Activated T-helper 2 cell treated with anti-CD3 and anti-CD28 coated beads, Interferon-gamma antibody, Interleukin-2, Interleukin-4, amounts not matched to agents 10 μg/mL and 5 μg/mL and 100 μg/mL, durations not matched to agents 14 hours and 24 hours and 36 hours (primary cell): ENCODE measurements around the gene UBXN4. TPM values are rescaled to one million over a fixed set of nuclear protein-coding genes. Genes with fewer than 3 reads are reported as not detected.
A peak's percentile ranks its signal among the peaks of the same experiment; 100 is the strongest.

ENCODE experiments used
- DNase-seq: peaks from one replicate; pipeline ENCODE4 v3.0.0; 2021; ENCODE audit warnings: low spot score
- H3K27ac Mint-ChIP-seq: one replicate; pipeline ENCODE4 v1.8.0; 2021; ENCODE audit warnings: mixed read lengths
- H3K27me3 Mint-ChIP-seq: one replicate; pipeline ENCODE4 v1.8.0; 2021; ENCODE audit warnings: low read depth, mixed read lengths
- H3K36me3 Mint-ChIP-seq: one replicate; pipeline ENCODE4 v1.8.0; 2021; ENCODE audit warnings: low read depth, mixed read lengths
- H3K4me1 Mint-ChIP-seq: one replicate; pipeline ENCODE4 v1.8.0; 2021; ENCODE audit warnings: low read depth, mixed read lengths
- H3K4me3 Mint-ChIP-seq: one replicate; pipeline ENCODE4 v1.8.0; 2021; ENCODE audit warnings: low read depth, mild to moderate bottlenecking, moderate library complexity, mixed read lengths
- H3K9me3 Mint-ChIP-seq: one replicate; pipeline ENCODE4 v1.8.0; 2021; ENCODE audit warnings: mixed read lengths
- intact Hi-C: fragments of 100-400 bp; cut with micrococcal nuclease; formaldehyde crosslinking; loops from one replicate; pipeline ENCODE4 v1.15.1; 2023
- total RNA-seq: library from RNA; stranded (reverse); gene quantifications from 2 replicates; pipeline ENCODE4 v1.2.3, GENCODE V29; 2022

UBXN4 gene
- total RNA-seq, 1 donor from 2014 or later = 118 TPM

DNA sequence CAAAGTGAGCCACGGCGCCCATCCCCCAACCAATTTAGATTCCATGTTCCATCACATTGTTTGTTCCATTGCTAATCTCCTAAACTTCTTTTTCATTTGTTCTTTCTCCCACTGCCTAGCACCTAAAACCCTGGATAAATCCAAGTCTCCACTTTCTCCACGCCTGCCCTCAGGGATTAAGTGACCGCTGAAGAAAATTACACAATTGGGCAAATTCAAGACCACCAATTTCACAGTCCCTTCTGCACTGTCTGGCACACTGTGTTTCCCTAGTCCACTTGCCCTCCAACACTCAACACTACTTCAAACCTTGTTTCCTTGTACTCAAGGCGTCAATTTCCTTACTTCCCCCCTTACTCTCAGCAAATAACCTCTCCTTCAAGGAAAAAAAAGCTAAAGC is 5.1 kb upstream of the UBXN4 start:
- H3K4me3 Mint-ChIP-seq = no peak overlapping the region
- no peaks in the 10 kb centered on the region for H3K27me3 Mint-ChIP-seq
- DNase-seq = no peak
- intact Hi-C loops = no loop called here
- no peaks in the 10 kb centered on the region for H3K36me3 Mint-ChIP-seq
- peaks cover 5% of the 10 kb centered on the region for H3K4me1 Mint-ChIP-seq
- H3K9me3 Mint-ChIP-seq = peaks cover 4% of the 10 kb centered on the region
- no peak overlapping the region for H3K27ac Mint-ChIP-seq

DNA sequence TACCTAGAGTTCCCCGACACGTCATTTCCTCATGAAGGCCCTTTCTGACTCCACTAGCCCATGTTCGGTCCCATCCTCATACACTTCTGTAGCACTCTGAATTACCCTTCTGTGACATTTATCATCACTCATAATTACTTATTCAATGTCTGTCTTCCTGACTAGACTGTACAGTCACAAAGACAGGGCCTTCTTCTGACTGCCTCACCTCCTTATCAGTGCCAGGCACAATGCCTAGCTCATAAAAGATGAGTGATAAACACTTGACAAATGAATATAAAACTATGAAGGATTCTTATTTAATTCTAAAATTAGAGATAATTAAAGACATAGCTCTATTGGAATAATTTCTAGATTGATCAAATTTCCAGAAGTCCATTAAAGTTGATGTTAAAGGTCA is 1.4 kb upstream of the UBXN4 start:
- intact Hi-C loops = loop anchor here (2.0 to 5.0 kb wide), 6 partner anchors 57 to 1623 kb away; partner anchors contain the start of genes CXCR4, MCM6 and RAB3GAP1
- Mint-ChIP-seq H3K4me3 (no peak overlapping the region), H3K27me3 (no peaks in the 10 kb centered on the region), H3K9me3 (peaks cover 4% of the 10 kb centered on the region), H3K27ac (no peak overlapping the region), H3K4me1 (peaks cover 22% of the 10 kb centered on the region), H3K36me3 (peaks cover 21% of the 10 kb centered on the region)
- DNase-seq = no peak

DNA sequence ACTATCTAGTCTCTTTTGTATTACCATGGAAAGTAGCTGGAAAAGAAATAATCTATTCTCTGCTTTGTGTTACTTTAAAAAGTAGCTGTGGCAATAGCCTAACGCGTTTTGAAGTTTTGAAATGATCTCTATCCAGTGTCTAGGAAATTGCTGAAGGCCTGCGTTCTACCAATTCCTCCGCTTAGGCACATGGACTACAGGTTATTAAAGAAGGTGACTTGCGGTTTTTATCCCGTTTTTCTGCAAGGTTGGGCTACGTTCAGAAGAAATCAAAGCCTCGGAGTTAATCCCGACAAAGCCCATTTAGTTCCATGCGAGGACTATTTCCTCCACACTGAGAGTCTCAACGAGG is 636 bp upstream of the UBXN4 start:
- H3K27ac Mint-ChIP-seq = no peak overlapping the region
- peaks cover 4% of the 10 kb centered on the region for H3K9me3 Mint-ChIP-seq
- no peak for DNase-seq
- H3K27me3 Mint-ChIP-seq = no peaks in the 10 kb centered on the region
- peaks cover 28% of the 10 kb centered on the region for H3K36me3 Mint-ChIP-seq
- intact Hi-C loops = loop anchor here (1.0 to 5.0 kb wide), 8 partner anchors 56 to 1624 kb away; partner anchors contain the start of genes CCNT2, CXCR4, MCM6 and RAB3GAP1
- H3K4me3 Mint-ChIP-seq = peak overlapping the region; percentile 98
- peaks cover 28% of the 10 kb centered on the region for H3K4me1 Mint-ChIP-seq

DNA sequence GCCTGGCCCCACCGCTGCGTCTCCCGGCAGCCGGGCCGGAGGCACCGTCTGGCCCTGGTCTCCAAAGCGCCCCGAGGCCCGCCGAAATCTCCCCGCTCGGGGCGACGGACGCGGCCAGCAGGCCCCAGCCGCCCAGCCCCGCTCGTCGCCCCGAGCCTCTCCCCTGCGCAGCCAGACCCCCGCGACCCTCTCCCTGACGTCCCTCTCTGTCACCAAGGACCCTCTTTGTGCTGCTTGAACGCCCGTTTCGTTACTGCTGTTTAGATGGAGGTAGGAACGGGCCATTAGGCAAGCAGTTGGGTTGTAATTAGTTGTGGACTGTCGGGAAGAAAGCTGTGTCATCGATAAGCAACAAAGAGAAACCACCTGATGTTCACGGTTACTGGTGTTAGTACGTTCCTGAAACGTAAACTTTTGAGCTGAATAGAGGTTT is 686 bp downstream of the UBXN4 start:
- peak; percentile 44 for DNase-seq
- Mint-ChIP-seq H3K4me1 (peaks cover 34% of the 10 kb centered on the region), H3K27ac (peak overlapping the region; percentile 100), H3K36me3 (peaks cover 38% of the 10 kb centered on the region), H3K27me3 (no peaks in the 10 kb centered on the region), H3K9me3 (peaks cover 4% of the 10 kb centered on the region), H3K4me3 (peak overlapping the region; percentile 98)
- intact Hi-C loops = loop anchor here (1.0 to 5.0 kb wide), 6 partner anchors 55 to 1625 kb away; partner anchors contain the start of genes CXCR4 and MCM6

GRCh38 chr2:135743860-135744259 is 2.2 kb downstream of the UBXN4 start:
- Mint-ChIP-seq H3K4me1 (peaks cover 34% of the 10 kb centered on the region), H3K4me3 (peak overlapping the region; percentile 73), H3K36me3 (peaks cover 45% of the 10 kb centered on the region), H3K27me3 (no peaks in the 10 kb centered on the region), H3K27ac (peak overlapping the region; percentile 31), H3K9me3 (peaks cover 4% of the 10 kb centered on the region)
- no peak for DNase-seq
- intact Hi-C loops = loop anchor here (2.0 to 5.0 kb wide), 6 partner anchors 53 to 1627 kb away; partner anchors contain the start of genes CXCR4 and MCM6

GRCh38 chr2:135744760-135745314 is 3.2 kb downstream of the UBXN4 start:
- no peak overlapping the region for H3K27ac Mint-ChIP-seq
- DNase-seq = no peak
- H3K9me3 Mint-ChIP-seq = peaks cover 4% of the 10 kb centered on the region
- peaks cover 38% of the 10 kb centered on the region for H3K4me1 Mint-ChIP-seq
- H3K36me3 Mint-ChIP-seq = peaks cover 55% of the 10 kb centered on the region
- H3K4me3 Mint-ChIP-seq = peak overlapping the region; percentile 9
- intact Hi-C loops = loop anchor here (2.0 to 5.0 kb wide), 6 partner anchors 52 to 1628 kb away; partner anchors contain the start of genes CXCR4 and MCM6
- no peaks in the 10 kb centered on the region for H3K27me3 Mint-ChIP-seq

DNA sequence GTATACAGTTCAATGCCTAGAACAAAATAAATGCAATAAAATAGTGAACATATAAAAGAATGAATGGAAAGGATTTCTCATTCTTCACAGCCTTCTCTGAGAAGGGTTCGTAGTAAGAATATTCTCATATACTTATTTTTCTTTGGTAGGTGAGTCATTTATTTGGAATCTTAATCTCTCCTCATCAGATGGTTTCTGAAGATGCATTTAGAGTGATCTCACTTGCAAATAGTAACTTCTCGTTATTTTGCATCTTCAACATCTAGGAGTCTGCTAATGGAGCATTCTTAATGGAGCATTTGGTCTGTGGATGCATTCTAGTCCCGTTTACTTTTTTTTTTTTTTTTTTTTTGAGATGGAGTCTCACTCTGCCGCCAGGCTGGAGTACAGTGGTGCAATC is 3.9 kb downstream of the UBXN4 start:
- intact Hi-C loops = loop anchor here (2.0 kb wide), 1 partner anchor 637 kb away; no protein-coding TSS in a partner anchor
- H3K4me3 Mint-ChIP-seq = no peak overlapping the region
- H3K36me3 Mint-ChIP-seq = peaks cover 59% of the 10 kb centered on the region
- no peak overlapping the region for H3K27ac Mint-ChIP-seq
- H3K4me1 Mint-ChIP-seq = peaks cover 38% of the 10 kb centered on the region
- H3K27me3 Mint-ChIP-seq = no peaks in the 10 kb centered on the region
- no peak for DNase-seq
- H3K9me3 Mint-ChIP-seq = peaks cover 4% of the 10 kb centered on the region

DNA sequence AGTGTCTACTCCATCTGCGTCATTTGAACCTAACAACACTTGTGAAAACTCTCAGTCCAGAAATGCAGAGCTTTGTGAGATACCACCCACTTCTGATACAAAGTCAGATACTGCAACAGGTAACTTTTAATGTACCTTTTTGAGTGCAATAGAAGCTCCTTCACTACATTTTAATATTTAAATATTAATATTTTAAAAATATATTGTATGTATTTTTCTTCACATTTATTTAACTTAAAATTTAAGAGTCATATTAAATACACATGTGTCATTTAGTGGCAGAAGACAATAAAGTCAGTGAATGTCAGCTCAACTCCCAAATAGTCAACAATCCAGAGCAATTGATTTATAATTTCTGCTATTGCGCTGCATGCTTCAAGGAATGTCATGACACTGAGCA is 13.9 kb downstream of the UBXN4 start:
- no peak for DNase-seq
- Mint-ChIP-seq H3K4me1 (peaks cover 4% of the 10 kb centered on the region), H3K27ac (no peak overlapping the region), H3K4me3 (no peak overlapping the region), H3K36me3 (peaks cover 84% of the 10 kb centered on the region), H3K27me3 (no peaks in the 10 kb centered on the region), H3K9me3 (peaks cover 20% of the 10 kb centered on the region)
- intact Hi-C loops = no loop called here

DNA sequence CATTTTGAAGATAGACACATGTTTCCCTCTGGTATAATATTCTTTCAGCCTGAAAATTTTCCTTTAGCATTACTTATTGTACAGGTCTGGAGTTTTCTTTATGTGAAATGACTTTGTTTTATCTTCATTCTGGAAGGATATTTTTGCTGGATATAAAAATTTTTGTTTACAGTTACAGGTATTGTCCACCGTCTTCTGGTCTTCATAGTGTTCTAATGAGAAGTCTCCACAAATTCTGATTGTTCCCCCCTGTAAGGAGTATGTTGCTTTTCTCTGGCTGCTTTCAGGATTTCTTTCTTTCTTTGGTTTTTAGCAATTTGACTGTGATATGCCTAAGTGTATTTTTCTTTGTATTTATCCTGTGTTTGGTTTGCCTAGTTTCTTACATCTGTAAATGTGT is 15.0 kb downstream of the UBXN4 start:
- peaks cover 85% of the 10 kb centered on the region for H3K36me3 Mint-ChIP-seq
- H3K4me3 Mint-ChIP-seq = no peak overlapping the region
- no peaks in the 10 kb centered on the region for H3K27me3 Mint-ChIP-seq
- peaks cover 20% of the 10 kb centered on the region for H3K9me3 Mint-ChIP-seq
- peaks cover 4% of the 10 kb centered on the region for H3K4me1 Mint-ChIP-seq
- DNase-seq = no peak
- H3K27ac Mint-ChIP-seq = no peak overlapping the region
- intact Hi-C loops = no loop called here

DNA sequence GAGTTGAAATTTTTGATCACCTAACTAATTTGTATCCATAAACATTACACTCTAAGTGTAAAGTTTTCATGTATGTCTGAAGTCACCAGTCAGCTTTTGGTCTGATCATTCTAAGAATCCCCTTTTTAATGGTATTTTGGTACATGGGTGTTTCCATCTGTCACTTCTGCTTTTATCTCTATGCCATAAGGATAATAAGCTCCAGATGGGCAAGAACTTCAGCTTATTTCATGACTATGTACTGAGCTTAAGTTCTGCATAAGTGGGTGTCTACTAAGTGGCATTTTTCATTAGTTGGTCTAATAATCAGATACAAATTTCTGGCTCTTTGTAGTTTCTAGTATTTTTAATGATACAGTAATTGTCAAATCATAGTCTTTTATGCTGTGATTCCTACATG is 20.4 kb downstream of the UBXN4 start:
- DNase-seq = no peak
- Mint-ChIP-seq H3K27ac (no peak overlapping the region), H3K36me3 (peaks cover 78% of the 10 kb centered on the region), H3K4me1 (peaks cover 11% of the 10 kb centered on the region), H3K4me3 (no peak overlapping the region), H3K27me3 (no peaks in the 10 kb centered on the region), H3K9me3 (peaks cover 5% of the 10 kb centered on the region)
- intact Hi-C loops = no loop called here

DNA sequence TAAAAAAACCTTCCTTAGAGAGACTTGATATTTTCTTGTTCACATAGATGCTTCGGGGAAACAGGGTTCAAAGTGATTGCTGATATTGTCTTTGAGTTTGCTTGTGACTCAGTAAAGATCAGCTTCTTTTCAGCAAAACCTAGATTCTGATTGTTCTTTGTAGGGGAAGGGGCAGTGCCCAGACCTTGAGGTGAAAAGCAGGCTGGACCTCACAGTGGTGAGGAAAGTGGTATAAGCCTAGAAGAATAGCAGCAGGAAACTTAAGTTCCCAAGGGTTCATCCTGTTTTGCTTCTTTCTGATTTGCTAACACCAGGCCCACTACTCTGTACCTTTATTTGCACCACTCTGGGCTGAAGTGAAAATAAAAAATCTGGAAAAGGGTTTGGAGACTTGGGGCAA is 20.9 kb downstream of the UBXN4 start:
- intact Hi-C loops = no loop called here
- H3K27ac Mint-ChIP-seq = no peak overlapping the region
- no peak overlapping the region for H3K4me3 Mint-ChIP-seq
- DNase-seq = no peak
- peaks cover 78% of the 10 kb centered on the region for H3K36me3 Mint-ChIP-seq
- H3K27me3 Mint-ChIP-seq = no peaks in the 10 kb centered on the region
- H3K9me3 Mint-ChIP-seq = no peaks in the 10 kb centered on the region
- peaks cover 11% of the 10 kb centered on the region for H3K4me1 Mint-ChIP-seq

DNA sequence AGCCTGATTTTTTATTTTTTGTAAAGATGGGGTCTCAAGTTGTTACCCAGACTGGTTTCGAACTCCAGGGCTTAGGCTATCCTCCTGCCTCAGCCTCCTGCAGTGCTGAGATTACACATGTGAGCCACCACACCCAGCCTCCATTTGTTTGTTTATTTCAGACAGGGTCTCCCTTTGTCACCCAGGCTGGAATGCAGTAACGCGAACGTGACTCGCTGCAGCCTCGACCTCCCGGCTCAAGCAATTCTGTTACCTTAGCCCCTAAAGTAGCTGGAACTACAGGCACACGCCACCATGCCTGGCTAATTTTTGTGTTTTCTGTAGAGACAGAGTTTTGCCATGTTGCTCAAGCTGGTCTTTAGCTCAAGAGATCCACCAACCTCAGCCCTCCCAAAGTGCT is 27.2 kb downstream of the UBXN4 start:
- peaks cover 84% of the 10 kb centered on the region for H3K36me3 Mint-ChIP-seq
- H3K27ac Mint-ChIP-seq = no peak overlapping the region
- no peaks in the 10 kb centered on the region for H3K27me3 Mint-ChIP-seq
- no peaks in the 10 kb centered on the region for H3K9me3 Mint-ChIP-seq
- peaks cover 11% of the 10 kb centered on the region for H3K4me1 Mint-ChIP-seq
- intact Hi-C loops = no loop called here
- DNase-seq = no peak
- H3K4me3 Mint-ChIP-seq = no peak overlapping the region

GRCh38 chr2:135773319-135773718 is 31.7 kb downstream of the UBXN4 start:
- Mint-ChIP-seq H3K27ac (peak overlapping the region; percentile 67), H3K9me3 (no peaks in the 10 kb centered on the region), H3K27me3 (no peaks in the 10 kb centered on the region), H3K36me3 (peaks cover 90% of the 10 kb centered on the region), H3K4me3 (no peak overlapping the region), H3K4me1 (peaks cover 7% of the 10 kb centered on the region)
- intact Hi-C loops = no loop called here
- DNase-seq = no peak
